DND-41 (cell line): ENCODE data around the gene BMP3.

Source experiments
- ATAC-seq: fragments of 200-7000 bp; cut with Tn5 transposase; 3 replicates; pipeline ENCODE4 v1.9.1; 2021; ENCODE audit warnings: low read depth; ENCODE audit not compliant: insufficient read depth
- DNase-seq: peaks from one replicate; pipeline ENCODE4 v3.0.0-alpha.2; 2020
- H2AFZ ChIP-seq: 2 replicates; pipeline ENCODE4 v1.6.0; 2012; ENCODE audit warnings: low read depth, low read length
- H3K27ac ChIP-seq: 2 replicates; pipeline ENCODE4 v1.5.1; 2012; ENCODE audit warnings: low read length, inconsistent platforms
- H3K27me3 ChIP-seq: fragments of 200-600 bp; sonication (generic); 2 replicates; pipeline ENCODE4 v1.6.0; 2012; ENCODE audit warnings: low read length, mild to moderate bottlenecking, inconsistent platforms; ENCODE audit not compliant: insufficient read depth, poor library complexity
- H3K36me3 ChIP-seq: 2 replicates; pipeline ENCODE4 v1.5.1; 2012; ENCODE audit warnings: low read length, inconsistent platforms; ENCODE audit not compliant: insufficient read depth
- H3K4me1 ChIP-seq: 2 replicates; pipeline ENCODE4 v1.5.1; 2012; ENCODE audit warnings: mild to moderate bottlenecking, low read length; ENCODE audit not compliant: insufficient read depth
- H3K4me2 ChIP-seq: 2 replicates; pipeline ENCODE4 v1.6.0; 2012; ENCODE audit warnings: mild to moderate bottlenecking, moderate library complexity, low read length, inconsistent platforms; ENCODE audit not compliant: insufficient read depth
- H3K4me3 ChIP-seq, 2 experiments: fragments of 200-600 bp in 1 of 2; shearing (Covaris generic) in 1 of 2; 2 replicates each; pipeline ENCODE4 v1.5.1; 2012 to 2016; ENCODE audit warnings: inconsistent platforms in 2 of 2, low read length in 2 of 2, mild to moderate bottlenecking in 2 of 2, low read depth in 1 of 2, moderate library complexity in 1 of 2
- H3K79me2 ChIP-seq: 2 replicates; pipeline ENCODE4 v1.6.0; 2012; ENCODE audit warnings: low read length, inconsistent platforms; ENCODE audit not compliant: insufficient read depth
- H3K9ac ChIP-seq: 2 replicates; pipeline ENCODE4 v1.6.0; 2012; ENCODE audit warnings: low read depth, mild to moderate bottlenecking, inconsistent platforms, low read length, moderate library complexity
- H3K9me3 ChIP-seq: 2 replicates; pipeline ENCODE4 v1.5.1; 2012; ENCODE audit warnings: low read length, moderate library complexity, mild to moderate bottlenecking, inconsistent platforms; ENCODE audit not compliant: insufficient read depth, severe bottlenecking
- H4K20me1 ChIP-seq: 2 replicates; pipeline ENCODE4 v1.6.0; 2012; ENCODE audit warnings: low read length; ENCODE audit not compliant: insufficient read depth
- CTCF ChIP-seq: IDR thresholded peaks from 2 replicates; pipeline ENCODE4 v1.5.1; 2012; ENCODE audit warnings: borderline replicate concordance, low read length, moderate library complexity, mild to moderate bottlenecking; ENCODE audit not compliant: poor library complexity, severe bottlenecking; ENCODE audit errors: extremely low read depth
- EZH2 ChIP-seq: IDR thresholded peaks from 3 replicates; pipeline ENCODE4 v1.6.1; 2012; ENCODE audit warnings: borderline replicate concordance, low read depth, mild to moderate bottlenecking, moderate library complexity, low read length, inconsistent platforms; ENCODE audit not compliant: severe bottlenecking

Gene BMP3

GRCh38 chr4:81032771-81033684, 2.5 kb downstream of the BMP3 start:
- H3K27ac ChIP-seq: no peak overlapping the region
- H3K4me1 ChIP-seq: no peaks in the 10 kb centered on the region
- no peak overlapping the region for H3K9ac ChIP-seq
- H3K4me2 ChIP-seq: no peak overlapping the region
- DNase-seq: no peak
- no peaks in the 10 kb centered on the region for H4K20me1 ChIP-seq
- H3K27me3 ChIP-seq: peaks cover 8% of the 10 kb centered on the region
- TF ChIP-seq CTCF: no peak
- TF ChIP-seq EZH2: no peak
- no peak overlapping the region for H3K4me3 ChIP-seq
- ATAC-seq: no peak
- H2AFZ ChIP-seq: no peak overlapping the region
- no peaks in the 10 kb centered on the region for H3K79me2 ChIP-seq
- H3K9me3 ChIP-seq: no peaks in the 10 kb centered on the region
- H3K36me3 ChIP-seq: no peaks in the 10 kb centered on the region

- H3K36me3 ChIP-seq: no peaks in the 10 kb centered on the region
- H3K27ac ChIP-seq: no peak overlapping the region
- H3K4me2 ChIP-seq: no peak overlapping the region
- no peak for TF ChIP-seq CTCF
- no peak for TF ChIP-seq EZH2
- ATAC-seq (no peak), DNase-seq (no peak)
- no peak overlapping the region for H3K4me3 ChIP-seq
- H3K27me3 ChIP-seq: peaks cover 16% of the 10 kb centered on the region
- no peak overlapping the region for H3K9ac ChIP-seq
- no peaks in the 10 kb centered on the region for H3K79me2 ChIP-seq
- no peaks in the 10 kb centered on the region for H4K20me1 ChIP-seq
- H3K4me1 ChIP-seq: no peaks in the 10 kb centered on the region
- H3K9me3 ChIP-seq: no peaks in the 10 kb centered on the region
- no peak overlapping the region for H2AFZ ChIP-seq
These were observed 8.3 kb downstream of the BMP3 start for GRCh38 chr4:81038636-81039350.

GRCh38 chr4:81039351-81039972, 9.0 kb downstream of the BMP3 start:
- Histone ChIP-seq H3K9me3 (no peaks in the 10 kb centered on the region), H3K36me3 (no peaks in the 10 kb centered on the region), H3K27me3 (peaks cover 16% of the 10 kb centered on the region), H4K20me1 (no peaks in the 10 kb centered on the region), H3K4me1 (no peaks in the 10 kb centered on the region), H3K4me3 (no peak overlapping the region), H3K27ac (no peak overlapping the region), H3K4me2 (no peak overlapping the region), H3K79me2 (no peaks in the 10 kb centered on the region), H3K9ac (no peak overlapping the region), H2AFZ (no peak overlapping the region)
- TF ChIP-seq EZH2: no peak
- TF ChIP-seq CTCF: no peak
- ATAC-seq: no peak
- DNase-seq: no peak
